ENCODE results near the gene UBA5.

DNA sequence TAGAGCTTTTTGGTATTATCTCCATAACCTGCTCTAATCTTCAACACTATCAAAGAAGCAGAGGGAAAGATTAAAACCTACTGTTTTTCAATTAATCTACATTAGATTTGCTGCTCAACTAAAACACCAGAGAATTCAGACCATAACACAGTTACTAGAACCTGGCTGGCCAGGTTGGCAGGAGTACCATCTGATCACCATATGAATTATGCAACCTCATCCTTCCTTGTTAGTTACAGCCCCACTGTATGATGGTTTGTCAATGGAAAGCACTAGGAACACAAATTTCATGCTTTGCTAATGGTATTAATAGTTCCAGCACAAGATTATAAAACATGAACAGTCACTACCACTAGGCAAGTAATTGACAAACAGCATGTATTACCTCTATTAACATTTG is 56.2 kb downstream of the UBA5 start:
- TF ChIP-seq, protein P1, sequence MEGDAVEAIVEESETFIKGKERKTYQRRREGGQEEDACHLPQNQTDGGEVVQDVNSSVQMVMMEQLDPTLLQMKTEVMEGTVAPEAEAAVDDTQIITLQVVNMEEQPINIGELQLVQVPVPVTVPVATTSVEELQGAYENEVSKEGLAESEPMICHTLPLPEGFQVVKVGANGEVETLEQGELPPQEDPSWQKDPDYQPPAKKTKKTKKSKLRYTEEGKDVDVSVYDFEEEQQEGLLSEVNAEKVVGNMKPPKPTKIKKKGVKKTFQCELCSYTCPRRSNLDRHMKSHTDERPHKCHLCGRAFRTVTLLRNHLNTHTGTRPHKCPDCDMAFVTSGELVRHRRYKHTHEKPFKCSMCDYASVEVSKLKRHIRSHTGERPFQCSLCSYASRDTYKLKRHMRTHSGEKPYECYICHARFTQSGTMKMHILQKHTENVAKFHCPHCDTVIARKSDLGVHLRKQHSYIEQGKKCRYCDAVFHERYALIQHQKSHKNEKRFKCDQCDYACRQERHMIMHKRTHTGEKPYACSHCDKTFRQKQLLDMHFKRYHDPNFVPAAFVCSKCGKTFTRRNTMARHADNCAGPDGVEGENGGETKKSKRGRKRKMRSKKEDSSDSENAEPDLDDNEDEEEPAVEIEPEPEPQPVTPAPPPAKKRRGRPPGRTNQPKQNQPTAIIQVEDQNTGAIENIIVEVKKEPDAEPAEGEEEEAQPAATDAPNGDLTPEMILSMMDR (IDR thresholded peaks at IDR 0.05): no peak
- TF ChIP-seq, protein P2, sequence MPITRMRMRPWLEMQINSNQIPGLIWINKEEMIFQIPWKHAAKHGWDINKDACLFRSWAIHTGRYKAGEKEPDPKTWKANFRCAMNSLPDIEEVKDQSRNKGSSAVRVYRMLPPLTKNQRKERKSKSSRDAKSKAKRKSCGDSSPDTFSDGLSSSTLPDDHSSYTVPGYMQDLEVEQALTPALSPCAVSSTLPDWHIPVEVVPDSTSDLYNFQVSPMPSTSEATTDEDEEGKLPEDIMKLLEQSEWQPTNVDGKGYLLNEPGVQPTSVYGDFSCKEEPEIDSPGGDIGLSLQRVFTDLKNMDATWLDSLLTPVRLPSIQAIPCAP (CRISPR knock-in tag; IDR thresholded peaks at IDR 0.05): no peak
- TF ChIP-seq SP1 (CRISPR knock-in tag; conservative IDR thresholded peaks at IDR 0.05): no peak
- TF ChIP-seq, protein P3, sequence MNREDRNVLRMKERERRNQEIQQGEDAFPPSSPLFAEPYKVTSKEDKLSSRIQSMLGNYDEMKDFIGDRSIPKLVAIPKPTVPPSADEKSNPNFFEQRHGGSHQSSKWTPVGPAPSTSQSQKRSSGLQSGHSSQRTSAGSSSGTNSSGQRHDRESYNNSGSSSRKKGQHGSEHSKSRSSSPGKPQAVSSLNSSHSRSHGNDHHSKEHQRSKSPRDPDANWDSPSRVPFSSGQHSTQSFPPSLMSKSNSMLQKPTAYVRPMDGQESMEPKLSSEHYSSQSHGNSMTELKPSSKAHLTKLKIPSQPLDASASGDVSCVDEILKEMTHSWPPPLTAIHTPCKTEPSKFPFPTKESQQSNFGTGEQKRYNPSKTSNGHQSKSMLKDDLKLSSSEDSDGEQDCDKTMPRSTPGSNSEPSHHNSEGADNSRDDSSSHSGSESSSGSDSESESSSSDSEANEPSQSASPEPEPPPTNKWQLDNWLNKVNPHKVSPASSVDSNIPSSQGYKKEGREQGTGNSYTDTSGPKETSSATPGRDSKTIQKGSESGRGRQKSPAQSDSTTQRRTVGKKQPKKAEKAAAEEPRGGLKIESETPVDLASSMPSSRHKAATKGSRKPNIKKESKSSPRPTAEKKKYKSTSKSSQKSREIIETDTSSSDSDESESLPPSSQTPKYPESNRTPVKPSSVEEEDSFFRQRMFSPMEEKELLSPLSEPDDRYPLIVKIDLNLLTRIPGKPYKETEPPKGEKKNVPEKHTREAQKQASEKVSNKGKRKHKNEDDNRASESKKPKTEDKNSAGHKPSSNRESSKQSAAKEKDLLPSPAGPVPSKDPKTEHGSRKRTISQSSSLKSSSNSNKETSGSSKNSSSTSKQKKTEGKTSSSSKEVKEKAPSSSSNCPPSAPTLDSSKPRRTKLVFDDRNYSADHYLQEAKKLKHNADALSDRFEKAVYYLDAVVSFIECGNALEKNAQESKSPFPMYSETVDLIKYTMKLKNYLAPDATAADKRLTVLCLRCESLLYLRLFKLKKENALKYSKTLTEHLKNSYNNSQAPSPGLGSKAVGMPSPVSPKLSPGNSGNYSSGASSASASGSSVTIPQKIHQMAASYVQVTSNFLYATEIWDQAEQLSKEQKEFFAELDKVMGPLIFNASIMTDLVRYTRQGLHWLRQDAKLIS (CRISPR knock-in tag; IDR thresholded peaks at IDR 0.05; ENCODE audit: borderline replicate concordance): no peak
- TF ChIP-seq, protein P4, sequence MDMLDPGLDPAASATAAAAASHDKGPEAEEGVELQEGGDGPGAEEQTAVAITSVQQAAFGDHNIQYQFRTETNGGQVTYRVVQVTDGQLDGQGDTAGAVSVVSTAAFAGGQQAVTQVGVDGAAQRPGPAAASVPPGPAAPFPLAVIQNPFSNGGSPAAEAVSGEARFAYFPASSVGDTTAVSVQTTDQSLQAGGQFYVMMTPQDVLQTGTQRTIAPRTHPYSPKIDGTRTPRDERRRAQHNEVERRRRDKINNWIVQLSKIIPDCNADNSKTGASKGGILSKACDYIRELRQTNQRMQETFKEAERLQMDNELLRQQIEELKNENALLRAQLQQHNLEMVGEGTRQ (CRISPR knock-in tag; IDR thresholded peaks at IDR 0.05): no peak
- TF ChIP-seq NR2C2 (CRISPR knock-in tag; IDR thresholded peaks at IDR 0.05): no peak

Measured in WTC11 (cell line).